ENCODE measurements around the gene COPZ1.
"Not testable (repeated sequence)": the region's sequence is repeated elsewhere in the genome, so short reads cannot be mapped to it uniquely, and the experiment has no call there.

DNA sequence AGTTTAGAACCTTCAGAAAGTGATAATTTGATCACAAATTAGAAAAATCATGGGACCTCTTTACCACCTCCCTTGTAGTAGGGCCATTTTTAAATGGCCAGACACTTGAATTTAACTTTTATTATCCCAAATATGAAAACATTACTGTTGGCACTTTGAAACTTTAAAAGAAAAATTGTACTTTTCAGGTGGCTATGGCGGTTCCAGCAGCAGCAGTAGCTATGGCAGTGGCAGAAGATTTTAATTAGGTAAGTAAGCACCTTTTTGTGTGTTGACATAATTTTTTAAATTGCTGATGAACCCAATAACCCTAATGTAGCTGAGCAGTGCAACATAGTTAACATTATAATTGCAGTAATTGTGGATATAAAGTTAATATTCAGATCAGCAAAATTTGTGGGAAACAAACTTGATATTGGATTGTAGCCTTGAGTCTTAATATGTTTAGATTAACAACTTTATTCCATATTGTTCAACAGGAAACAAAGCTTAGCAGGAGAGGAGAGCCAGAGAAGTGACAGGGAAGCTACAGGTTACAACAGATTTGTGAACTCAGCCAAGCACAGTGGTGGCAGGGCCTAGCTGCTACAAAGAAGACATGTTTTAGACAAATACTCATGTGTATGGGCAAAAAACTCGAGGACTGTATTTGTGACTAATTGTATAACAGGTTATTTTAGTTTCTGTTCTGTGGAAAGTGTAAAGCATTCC is 40.7 kb upstream of the COPZ1 start:
- TF ChIP-seq, protein P1, sequence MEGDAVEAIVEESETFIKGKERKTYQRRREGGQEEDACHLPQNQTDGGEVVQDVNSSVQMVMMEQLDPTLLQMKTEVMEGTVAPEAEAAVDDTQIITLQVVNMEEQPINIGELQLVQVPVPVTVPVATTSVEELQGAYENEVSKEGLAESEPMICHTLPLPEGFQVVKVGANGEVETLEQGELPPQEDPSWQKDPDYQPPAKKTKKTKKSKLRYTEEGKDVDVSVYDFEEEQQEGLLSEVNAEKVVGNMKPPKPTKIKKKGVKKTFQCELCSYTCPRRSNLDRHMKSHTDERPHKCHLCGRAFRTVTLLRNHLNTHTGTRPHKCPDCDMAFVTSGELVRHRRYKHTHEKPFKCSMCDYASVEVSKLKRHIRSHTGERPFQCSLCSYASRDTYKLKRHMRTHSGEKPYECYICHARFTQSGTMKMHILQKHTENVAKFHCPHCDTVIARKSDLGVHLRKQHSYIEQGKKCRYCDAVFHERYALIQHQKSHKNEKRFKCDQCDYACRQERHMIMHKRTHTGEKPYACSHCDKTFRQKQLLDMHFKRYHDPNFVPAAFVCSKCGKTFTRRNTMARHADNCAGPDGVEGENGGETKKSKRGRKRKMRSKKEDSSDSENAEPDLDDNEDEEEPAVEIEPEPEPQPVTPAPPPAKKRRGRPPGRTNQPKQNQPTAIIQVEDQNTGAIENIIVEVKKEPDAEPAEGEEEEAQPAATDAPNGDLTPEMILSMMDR (conservative IDR thresholded peaks at IDR 0.05) = not testable (repeated sequence)
- TF ChIP-seq ZFX (IDR thresholded peaks at IDR 0.05) = not testable (repeated sequence)

Data from C4-2B (cell line).